GM11168 (cell line): ENCODE measurements around the gene TC2N.

Experiments
- in situ Hi-C: fragments of 300-500 bp; cut with MboI; formaldehyde crosslinking; loops from one replicate; pipeline ENCODE4 v1.12.0; 2022; ENCODE audit warnings: low sequenced_read_pairs; ENCODE audit not compliant: unreplicated experiment

Gene TC2N

DNA sequence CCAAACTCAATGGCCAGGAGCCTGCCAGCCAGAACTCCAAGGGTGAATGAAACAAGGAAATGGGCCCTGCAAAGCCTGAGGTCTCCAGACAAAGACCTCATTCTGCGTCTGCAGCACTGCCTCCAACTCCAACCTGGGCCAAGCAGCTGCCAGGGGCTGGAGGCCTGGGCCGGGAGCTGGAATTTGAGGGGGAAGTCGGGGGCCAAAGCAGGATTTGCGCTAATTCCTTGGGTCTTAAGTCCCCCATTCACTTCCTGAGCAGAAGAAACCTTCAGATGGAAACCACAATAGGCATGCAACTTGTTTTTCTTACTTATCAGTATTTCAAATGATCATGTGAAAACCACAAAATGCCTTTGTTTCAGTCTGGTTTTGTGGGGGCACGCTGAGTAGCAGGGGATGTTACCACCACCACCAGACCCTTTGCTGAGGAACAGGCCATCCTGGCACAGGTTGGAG is 23.0 kb upstream of the TC2N start:
- in situ Hi-C loops = no loop called here

DNA sequence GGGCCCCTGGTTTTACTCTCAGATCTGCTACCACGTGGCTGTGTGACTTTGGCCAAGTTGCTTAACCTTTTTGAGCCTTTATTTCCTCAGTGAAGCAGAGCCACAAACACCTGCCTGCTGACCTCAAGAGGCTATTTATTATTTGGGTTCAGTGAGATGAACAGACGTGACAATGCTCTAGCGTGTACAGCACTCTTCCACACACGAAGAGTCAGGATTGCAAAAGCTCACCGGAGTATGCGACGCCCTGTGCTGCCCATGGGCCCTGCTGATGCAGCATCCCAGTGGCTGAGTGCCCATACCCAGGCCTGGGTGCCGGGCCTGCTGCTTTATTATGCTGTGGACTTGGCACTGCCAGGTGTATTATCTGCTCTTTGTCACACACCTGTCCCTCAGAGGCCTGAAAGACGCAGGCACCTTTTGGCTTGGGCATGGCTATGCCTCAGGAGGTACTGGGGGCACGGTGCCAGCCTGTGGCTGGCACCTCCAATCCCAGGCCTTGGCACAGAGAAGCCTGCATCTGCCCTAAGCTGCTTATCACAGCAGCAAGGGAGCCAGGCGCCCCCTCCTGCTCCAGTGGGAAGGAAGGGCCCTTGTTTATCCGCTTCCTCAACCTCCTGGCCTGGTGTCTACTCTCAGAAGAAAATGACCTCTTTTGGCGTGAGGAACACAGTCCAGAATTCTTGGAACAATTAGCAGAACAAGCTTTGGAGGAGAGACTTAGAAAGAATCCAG is 22.3 kb upstream of the TC2N start:
- in situ Hi-C loops = no loop called here

DNA sequence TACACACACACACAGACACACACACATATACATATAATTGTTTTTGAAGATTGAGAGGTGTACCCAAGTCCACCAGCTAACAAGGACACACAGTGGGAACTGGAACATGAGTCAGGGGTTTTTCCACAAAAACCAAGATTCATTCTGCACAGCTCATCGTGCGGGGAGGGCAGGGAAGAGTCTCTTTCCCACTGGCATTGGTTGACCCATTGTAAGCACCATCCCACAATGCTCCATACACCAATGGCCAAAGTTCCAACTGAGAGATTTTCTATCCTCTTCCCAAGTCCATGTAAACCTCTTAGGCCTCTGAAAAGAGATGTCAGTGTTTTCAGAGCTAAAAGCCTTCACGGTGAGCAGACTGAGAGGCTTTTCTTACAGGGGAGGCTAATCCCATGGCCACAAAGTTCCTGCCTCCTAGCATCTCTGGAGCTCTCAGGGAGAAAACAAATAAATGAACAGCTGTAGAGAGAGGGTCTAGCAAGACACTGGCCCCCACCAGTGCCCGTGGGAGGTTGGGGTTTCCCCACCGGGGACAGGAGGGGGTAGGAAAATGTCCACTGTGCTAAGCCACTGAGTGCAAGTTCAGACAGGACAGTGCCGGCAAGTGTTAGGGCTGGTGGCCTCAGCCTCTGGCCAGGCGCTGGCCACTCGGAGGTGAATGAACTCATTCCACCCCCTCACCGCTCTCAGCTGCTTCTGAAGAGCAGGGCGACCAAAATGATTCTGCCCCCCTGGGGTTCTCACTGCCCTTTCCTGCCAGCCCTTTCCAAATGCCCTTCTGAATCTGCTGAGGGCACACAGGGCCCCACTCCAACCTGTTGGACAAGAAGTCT is 21.5 kb upstream of the TC2N start:
- in situ Hi-C loops = no loop called here

DNA sequence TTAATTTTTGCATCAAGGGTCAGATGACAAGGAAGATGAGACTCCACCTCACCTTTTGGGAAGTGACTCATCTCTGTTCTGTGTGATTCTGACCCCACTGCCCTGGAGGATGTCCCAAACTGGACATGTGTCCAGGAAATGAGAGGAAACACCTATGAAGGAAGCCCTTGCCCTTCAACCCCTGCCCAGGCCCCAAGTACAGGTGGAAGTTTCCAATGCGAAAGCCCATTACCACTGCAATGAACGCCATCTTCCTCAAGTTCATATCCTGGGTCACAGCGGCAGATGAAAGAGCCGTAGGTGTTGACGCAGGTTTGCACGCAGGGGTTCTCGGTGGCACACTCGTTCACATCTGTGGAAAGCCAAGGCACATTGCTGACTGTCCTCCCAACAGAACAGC is 19.6 kb upstream of the TC2N start:
- in situ Hi-C loops = no loop called here

DNA sequence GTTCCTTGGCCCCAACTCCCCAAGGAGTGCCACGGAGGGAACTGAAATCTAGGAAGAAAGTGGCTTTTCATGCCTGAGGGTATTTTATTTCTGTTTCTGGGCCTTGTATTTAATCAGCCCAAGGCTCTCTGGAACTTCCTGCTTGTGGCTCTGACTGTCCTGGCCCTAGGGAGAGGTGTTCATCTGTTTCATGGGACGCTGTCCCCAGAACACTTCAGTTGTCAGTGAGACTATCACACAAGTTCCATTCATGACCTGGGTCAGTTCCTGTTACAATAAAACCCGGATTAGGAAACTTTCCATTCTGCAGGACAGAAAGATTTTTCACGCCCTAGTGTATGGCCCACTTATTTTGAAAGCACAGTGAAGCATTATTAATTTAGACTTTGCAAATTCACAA is 18.5 kb upstream of the TC2N start:
- in situ Hi-C loops = no loop called here

GRCh38 chr14:91885113-91885712 is 17.9 kb upstream of the TC2N start:
- in situ Hi-C loops = no loop called here

DNA sequence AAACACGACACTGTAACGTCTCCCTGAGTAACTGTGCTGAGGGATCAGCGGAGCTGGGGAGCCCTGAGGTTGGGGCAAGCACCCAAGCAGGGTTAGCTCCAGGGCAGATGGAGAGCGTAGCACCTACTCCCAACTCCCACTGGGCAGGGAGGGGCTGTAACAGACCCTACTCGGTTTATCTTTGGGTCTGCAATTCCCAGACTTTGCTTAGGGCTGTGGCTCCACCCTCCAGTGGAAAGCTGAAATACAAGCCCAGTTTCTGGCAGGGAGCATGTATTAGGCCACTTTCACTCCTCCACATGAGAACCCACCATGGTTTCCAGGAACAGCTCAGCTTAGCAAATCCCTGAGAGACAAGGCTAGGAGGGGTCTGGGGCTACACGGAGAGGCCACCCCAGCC is 17.3 kb upstream of the TC2N start:
- in situ Hi-C loops = no loop called here

GRCh38 chr14:91883753-91884152 is 16.4 kb upstream of the TC2N start:
- in situ Hi-C loops = no loop called here

- in situ Hi-C loops = no loop called here
These were observed 15.4 kb upstream of the TC2N start for GRCh38 chr14:91882776-91883175.

DNA sequence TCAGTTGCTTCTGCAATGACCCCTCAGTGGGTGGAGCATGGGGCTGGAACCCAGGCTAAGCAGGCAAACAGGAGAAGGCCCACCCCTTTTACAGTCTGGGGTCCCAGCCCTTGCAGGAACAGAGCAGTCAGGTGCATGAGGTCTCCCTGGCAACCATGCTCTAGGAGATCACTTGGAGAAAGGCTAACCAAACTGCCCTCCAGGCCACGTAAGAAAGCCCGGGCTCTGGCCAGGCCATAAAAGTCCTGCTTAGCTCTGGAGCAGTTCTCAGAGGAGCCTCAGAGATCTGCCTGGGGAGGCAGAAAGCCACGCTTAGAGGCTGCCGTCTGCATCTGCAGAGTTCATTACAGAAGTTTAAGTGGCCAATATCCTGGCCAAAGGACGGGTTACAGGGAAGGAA is 15.0 kb upstream of the TC2N start:
- in situ Hi-C loops = no loop called here

- in situ Hi-C loops = no loop called here
These were observed 11.9 kb upstream of the TC2N start for GRCh38 chr14:91879196-91879595.

DNA sequence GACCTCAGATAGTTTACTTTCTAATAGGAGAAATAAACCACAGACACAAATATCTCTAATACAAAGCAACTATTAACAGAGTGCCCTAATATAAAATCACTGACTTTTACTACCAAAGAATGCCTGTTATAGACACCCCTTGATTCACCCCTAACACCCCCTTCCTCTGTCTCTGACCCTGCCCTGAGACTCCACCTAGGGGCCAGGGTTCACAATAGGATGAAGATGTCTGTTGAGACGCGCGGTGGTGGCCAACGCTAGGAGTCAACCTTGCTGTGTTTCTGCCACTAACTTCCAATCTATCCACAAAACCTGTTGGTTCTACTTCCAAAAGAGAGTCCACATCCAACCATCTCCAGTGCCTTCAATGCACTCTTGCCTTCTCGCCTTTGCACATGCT is 10.9 kb upstream of the TC2N start:
- in situ Hi-C loops = no loop called here

DNA sequence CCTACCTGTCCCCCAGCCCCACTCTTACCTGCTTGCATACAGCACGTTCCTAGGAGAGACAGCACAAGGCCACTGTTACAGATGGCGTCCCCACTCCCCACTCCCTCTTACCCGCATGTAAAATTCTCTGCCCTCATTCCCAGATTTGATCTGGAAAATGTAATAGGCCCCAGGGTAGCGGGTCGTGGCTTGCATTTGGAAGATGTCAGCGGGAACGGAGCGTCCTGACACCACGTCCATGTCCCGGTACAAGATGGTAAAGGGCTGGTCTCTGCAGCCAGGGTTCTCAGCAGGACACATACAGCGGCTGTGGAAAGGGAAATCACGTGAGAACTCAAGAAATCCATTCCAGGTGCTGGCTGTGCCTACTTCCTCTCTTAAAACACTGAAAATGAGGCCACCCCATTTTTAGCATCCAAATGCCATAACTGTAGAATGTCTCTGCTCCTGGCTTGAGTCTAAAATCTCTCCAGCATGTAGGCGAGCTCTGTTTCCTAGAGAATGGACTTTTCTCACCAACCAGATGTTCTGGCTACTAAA is 10.1 kb upstream of the TC2N start:
- in situ Hi-C loops = no loop called here

DNA sequence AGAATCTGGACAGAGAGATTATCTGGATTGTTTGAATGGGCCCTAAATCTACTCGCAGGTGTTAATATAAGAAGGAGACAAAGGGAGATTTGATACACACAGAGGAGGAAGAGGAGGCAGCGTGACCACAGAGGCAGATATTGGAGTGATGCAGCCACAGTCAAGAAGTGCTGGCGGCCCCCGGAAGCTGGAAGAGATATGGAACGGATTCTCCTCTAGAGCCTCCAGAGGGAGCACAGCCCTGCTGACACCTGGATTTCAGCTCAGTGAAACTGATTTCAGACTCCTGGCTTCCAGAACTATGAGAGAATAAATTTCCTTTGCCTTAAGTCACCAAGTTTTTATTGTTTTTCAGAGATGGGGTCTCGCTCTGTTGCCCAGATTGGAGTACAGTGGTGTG is 9.2 kb upstream of the TC2N start:
- in situ Hi-C loops = no loop called here

GRCh38 chr14:91875525-91876286 is 8.4 kb upstream of the TC2N start:
- in situ Hi-C loops = no loop called here

DNA sequence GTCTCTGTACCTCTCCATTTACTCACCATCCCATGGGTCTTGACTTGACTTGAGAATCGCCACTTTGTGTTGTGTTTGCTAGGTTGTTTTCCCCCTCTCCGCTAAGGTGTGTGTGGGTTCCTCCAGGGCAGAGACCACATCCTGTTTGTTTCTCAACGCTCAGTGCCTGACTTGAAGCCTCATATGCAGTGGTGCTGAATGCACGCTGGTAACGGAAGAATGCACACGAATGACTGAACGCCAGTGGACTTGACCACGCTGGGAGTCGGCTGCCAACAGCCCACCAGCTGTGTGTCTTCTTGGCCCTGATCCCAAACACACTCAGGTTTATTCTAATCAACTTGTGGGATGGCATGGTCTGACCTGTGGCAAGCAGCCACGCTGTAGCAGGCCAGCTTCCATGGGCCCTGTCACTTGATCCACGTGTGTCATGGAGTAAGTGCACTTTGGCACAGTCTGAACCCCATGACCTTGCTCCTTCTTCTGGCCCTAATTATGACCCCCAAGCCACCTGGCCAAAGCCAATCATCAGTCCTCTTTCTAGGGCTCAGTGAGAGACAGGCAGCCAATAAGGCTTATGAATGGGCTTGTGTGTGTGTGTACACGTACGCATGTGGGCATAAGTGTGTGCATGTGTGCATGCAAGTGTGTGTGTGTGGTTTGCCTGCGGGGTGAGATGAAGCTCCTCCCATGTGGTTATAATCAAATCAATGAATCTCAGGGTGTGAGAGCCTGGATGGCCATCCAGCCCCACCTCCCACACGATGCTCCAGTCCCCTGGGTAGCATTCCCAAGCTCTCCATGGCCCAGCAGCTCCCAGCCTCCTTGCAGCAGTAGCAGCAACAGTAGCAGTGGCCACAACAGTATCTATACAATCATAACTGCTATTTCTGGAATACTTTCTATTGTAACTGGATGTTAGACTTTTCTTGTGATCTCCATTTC is 6.4 kb upstream of the TC2N start:
- in situ Hi-C loops = no loop called here

- in situ Hi-C loops = no loop called here
These were observed 5.5 kb upstream of the TC2N start for GRCh38 chr14:91872517-91873470.

DNA sequence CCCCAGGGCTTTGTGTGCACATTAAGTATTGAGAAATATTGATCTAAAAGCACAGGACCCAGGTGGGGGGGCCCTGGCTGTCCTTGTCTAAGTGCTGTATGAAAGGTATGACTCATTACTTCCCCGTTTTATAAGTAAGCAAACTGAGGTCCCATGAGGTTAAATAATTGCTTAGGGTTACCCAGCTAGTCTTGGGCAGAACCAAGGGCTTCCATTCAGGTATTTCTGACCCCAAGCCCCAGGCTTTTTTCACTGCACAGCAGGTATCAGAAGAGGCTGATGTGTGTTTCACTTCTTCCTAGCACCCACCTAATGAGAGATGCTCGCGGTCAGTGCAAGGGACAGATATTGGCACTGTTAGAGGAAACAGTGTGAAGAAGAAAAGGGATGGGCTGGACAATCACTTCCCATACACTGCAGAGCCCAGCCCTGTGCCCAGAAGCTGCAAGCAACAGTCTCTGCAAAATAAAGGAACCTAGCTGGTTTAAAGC is 4.7 kb upstream of the TC2N start:
- in situ Hi-C loops = no loop called here
